Liver (tissue), 9 donors: ENCODE results near the gene PARD6G. TPM values are rescaled to one million over a fixed set of nuclear protein-coding genes. Genes with fewer than 3 reads are reported as not detected.

ENCODE experiments used
- DNase-seq: peaks from one replicate; pipeline ENCODE4 v3.0.0-alpha.2; 2017; ENCODE audit warnings: low spot score
- H3K27ac ChIP-seq, 2 donors: one replicate each; pipeline ENCODE4 v1.7.0; 2013; ENCODE audit warnings: inconsistent platforms in 2 of 2, low read length in 2 of 2, control low read depth in 1 of 2, low read depth in 1 of 2, mild to moderate bottlenecking in 1 of 2
- H3K27me3 ChIP-seq, 4 donors: one replicate each; pipeline versions ENCODE4 v1.6.1 to v1.7.0; 2013; ENCODE audit warnings: low read length in 3 of 4, inconsistent platforms in 1 of 4, mild to moderate bottlenecking in 1 of 4, moderate library complexity in 1 of 4; ENCODE audit not compliant: control insufficient read depth in 4 of 4, insufficient read depth in 4 of 4
- H3K36me3 ChIP-seq, 4 donors: one replicate each; pipeline versions ENCODE4 v1.6.1 to v1.7.0; 2013; ENCODE audit warnings: low read length in 3 of 4, mild to moderate bottlenecking in 3 of 4, low read depth in 1 of 4, moderate library complexity in 1 of 4; ENCODE audit not compliant: control insufficient read depth in 4 of 4, insufficient read depth in 3 of 4
- H3K4me1 ChIP-seq, 4 donors: one replicate each; pipeline versions ENCODE4 v1.6.1 to v1.7.0; 2013; ENCODE audit warnings: low read length in 3 of 4, mild to moderate bottlenecking in 3 of 4, moderate library complexity in 1 of 4; ENCODE audit not compliant: control insufficient read depth in 4 of 4, insufficient read depth in 4 of 4
- H3K4me3 ChIP-seq, 3 donors: one replicate each; pipeline versions ENCODE4 v1.6.1 to v1.7.0; 2013; ENCODE audit warnings: low read length in 3 of 3, control low read depth in 1 of 3, low read depth in 1 of 3, mild to moderate bottlenecking in 1 of 3
- H3K9ac ChIP-seq, 2 donors: one replicate each; pipeline ENCODE4 v1.7.0; 2013; ENCODE audit warnings: low read length in 2 of 2, mild to moderate bottlenecking in 2 of 2, moderate library complexity in 2 of 2, control low read depth in 1 of 2, low read depth in 1 of 2
- H3K9me3 ChIP-seq, 4 donors: one replicate each; pipeline versions ENCODE4 v1.6.1 to v1.7.0; 2013; ENCODE audit warnings: low read length in 3 of 4; ENCODE audit not compliant: control insufficient read depth in 4 of 4
- EGR1 ChIP-seq, 2 donors: IDR thresholded peaks; 2 replicates each; pipeline ENCODE4 v1.6.1; 2016 to 2018; ENCODE audit warnings: antibody characterized with exemption in 2 of 2, low read depth in 2 of 2
- FOXA1 ChIP-seq: IDR thresholded peaks from 2 replicates; pipeline ENCODE4 v1.6.1; 2016; ENCODE audit warnings: antibody characterized with exemption
- FOXA2 ChIP-seq: IDR thresholded peaks from 2 replicates; pipeline ENCODE4 v1.6.1; 2016; ENCODE audit warnings: antibody characterized with exemption
- GABPA ChIP-seq, 2 donors: IDR thresholded peaks in 1 of 2; conservative IDR thresholded peaks in 1 of 2; 2 replicates each; pipeline ENCODE4 v1.6.1; 2016; ENCODE audit warnings: antibody characterized with exemption in 2 of 2, mild to moderate bottlenecking in 1 of 2, moderate library complexity in 1 of 2
- HNF4A ChIP-seq, 2 donors: conservative IDR thresholded peaks; 2 replicates each; pipeline ENCODE4 v1.6.1; 2016; ENCODE audit warnings: antibody characterized with exemption in 2 of 2, mild to moderate bottlenecking in 2 of 2
- HNF4G ChIP-seq: IDR thresholded peaks from 2 replicates; pipeline ENCODE4 v1.6.1; 2016; ENCODE audit warnings: antibody characterized with exemption
- JUND ChIP-seq, 2 donors: IDR thresholded peaks; 2 replicates each; pipeline ENCODE4 v1.6.1; 2016; ENCODE audit warnings: antibody characterized with exemption in 2 of 2
- RXRA ChIP-seq, 2 donors: IDR thresholded peaks; 2 replicates each; pipeline ENCODE4 v1.6.1; 2017 to 2018; ENCODE audit warnings: antibody characterized with exemption in 2 of 2, mild to moderate bottlenecking in 1 of 2
- SP1 ChIP-seq: IDR thresholded peaks from 2 replicates; pipeline ENCODE4 v1.6.1; 2018; ENCODE audit warnings: antibody characterized with exemption, mild to moderate bottlenecking
- TAF1 ChIP-seq: conservative IDR thresholded peaks from 2 replicates; pipeline ENCODE4 v1.6.1; 2016; ENCODE audit warnings: antibody characterized with exemption, mild to moderate bottlenecking
- YY1 ChIP-seq: IDR thresholded peaks from 2 replicates; pipeline ENCODE4 v1.6.1; 2016; ENCODE audit warnings: antibody characterized with exemption, mild to moderate bottlenecking
- WGBS: extraction: QIAGEN DNeasy Blood & Tissue Kit; methylation state at CpG from one replicate; pipeline ENCODE4 v1.1.7; 2013; 5-methylcytosine and 5-hydroxymethylcytosine counted together
- polyA plus RNA-seq, 2 donors: library from polyadenylated mRNA; stranded (reverse) in 1 of 2; unstranded in 1 of 2; fragments of 200-250 nt in 1 of 2; fragments of >200 nt in 1 of 2; fragmentation: Nextera tagmentation in 1 of 2; extraction: Ambion mirVana in 1 of 2; gene quantifications; one replicate each; pipeline versions ENCODE4 v1.2.1 to v1.2.3, GENCODE V29; 2013 to 2015
- total RNA-seq, 2 donors: library from RNA; depleted of rRNA; stranded (reverse); fragments of >200 nt; gene quantifications; one replicate each; pipeline ENCODE4 v1.2.3, GENCODE V29; 2014
- TF ChIP-seq, protein P1 (sequence below): IDR thresholded peaks from 2 replicates; pipeline ENCODE4 v1.6.1; 2016; ENCODE audit warnings: antibody characterized with exemption
- TF ChIP-seq, protein P2 (sequence below): IDR thresholded peaks from 2 replicates; pipeline ENCODE4 v1.6.1; 2016; ENCODE audit warnings: antibody characterized with exemption, mild to moderate bottlenecking
- TF ChIP-seq, protein P3 (sequence below): IDR thresholded peaks from 2 replicates; pipeline ENCODE4 v1.6.1; 2016; ENCODE audit warnings: antibody characterized with exemption
- TF ChIP-seq, protein P4 (sequence below): fragments of 150-350 bp; IDR thresholded peaks from 2 replicates; pipeline ENCODE4 v1.5.1; 2017; ENCODE audit warnings: improper control_type of control experiment, low read depth, low read length; ENCODE audit not compliant: missing input control
- TF ChIP-seq, protein P5 (sequence below): IDR thresholded peaks from 2 replicates; pipeline ENCODE4 v1.6.1; 2016; ENCODE audit warnings: antibody characterized with exemption
- donor health status: healthy.
- donor health status: healthy.
- donor health status: healthy.
- donor health status: healthy.
- donor health status: healthy.

PARD6G gene
- total and polyA plus RNA-seq, 4 donors = 0.96 to 2.4 (median 1.8) TPM

DNA sequence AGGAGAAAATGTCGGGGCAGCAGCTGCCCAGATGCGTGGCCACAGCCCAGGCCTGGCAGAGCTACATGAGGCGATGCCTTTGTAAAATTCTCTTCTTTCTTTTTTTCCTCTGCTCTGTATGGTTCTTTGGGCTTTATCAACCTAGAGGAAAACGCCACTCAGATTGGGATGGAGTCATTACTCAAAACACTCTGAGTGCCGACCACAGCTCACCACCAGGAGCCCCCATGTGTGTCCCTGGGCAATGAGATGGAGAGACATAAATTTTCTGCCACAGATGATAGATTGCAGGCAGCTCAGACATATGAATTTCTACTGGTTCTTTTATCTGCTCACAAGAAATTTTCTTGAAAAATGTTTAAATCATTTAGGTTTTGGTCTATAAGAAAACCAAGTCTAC lies 56.0 kb downstream of the PARD6G start:
- WGBS = 93% methylated on average over 5 of the region's 5 CpGs
- Histone ChIP-seq H3K9ac (no peak overlapping the region), H3K36me3 (no peaks in the 10 kb centered on the region), H3K4me3 (no peak overlapping the region), H3K9me3 (no peaks in the 10 kb centered on the region), H3K27ac (no peak overlapping the region), H3K27me3 (no peaks in the 10 kb centered on the region), H3K4me1 (no peaks in the 10 kb centered on the region)
- DNase-seq = no peak
- TF ChIP-seq, protein P1, sequence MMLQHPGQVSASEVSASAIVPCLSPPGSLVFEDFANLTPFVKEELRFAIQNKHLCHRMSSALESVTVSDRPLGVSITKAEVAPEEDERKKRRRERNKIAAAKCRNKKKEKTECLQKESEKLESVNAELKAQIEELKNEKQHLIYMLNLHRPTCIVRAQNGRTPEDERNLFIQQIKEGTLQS = no peak
- TF ChIP-seq EGR1 (IDR thresholded peaks at IDR 0.05; ENCODE audit: low read depth in 2 of 2) (no peak), TAF1 (no peak), SP1 (no peak), FOXA1 (no peak), YY1 (no peak), RXRA (IDR thresholded peaks at IDR 0.05) (no peak), HNF4A (conservative IDR thresholded peaks at IDR 0.05) (no peak)
- TF ChIP-seq, protein P2, sequence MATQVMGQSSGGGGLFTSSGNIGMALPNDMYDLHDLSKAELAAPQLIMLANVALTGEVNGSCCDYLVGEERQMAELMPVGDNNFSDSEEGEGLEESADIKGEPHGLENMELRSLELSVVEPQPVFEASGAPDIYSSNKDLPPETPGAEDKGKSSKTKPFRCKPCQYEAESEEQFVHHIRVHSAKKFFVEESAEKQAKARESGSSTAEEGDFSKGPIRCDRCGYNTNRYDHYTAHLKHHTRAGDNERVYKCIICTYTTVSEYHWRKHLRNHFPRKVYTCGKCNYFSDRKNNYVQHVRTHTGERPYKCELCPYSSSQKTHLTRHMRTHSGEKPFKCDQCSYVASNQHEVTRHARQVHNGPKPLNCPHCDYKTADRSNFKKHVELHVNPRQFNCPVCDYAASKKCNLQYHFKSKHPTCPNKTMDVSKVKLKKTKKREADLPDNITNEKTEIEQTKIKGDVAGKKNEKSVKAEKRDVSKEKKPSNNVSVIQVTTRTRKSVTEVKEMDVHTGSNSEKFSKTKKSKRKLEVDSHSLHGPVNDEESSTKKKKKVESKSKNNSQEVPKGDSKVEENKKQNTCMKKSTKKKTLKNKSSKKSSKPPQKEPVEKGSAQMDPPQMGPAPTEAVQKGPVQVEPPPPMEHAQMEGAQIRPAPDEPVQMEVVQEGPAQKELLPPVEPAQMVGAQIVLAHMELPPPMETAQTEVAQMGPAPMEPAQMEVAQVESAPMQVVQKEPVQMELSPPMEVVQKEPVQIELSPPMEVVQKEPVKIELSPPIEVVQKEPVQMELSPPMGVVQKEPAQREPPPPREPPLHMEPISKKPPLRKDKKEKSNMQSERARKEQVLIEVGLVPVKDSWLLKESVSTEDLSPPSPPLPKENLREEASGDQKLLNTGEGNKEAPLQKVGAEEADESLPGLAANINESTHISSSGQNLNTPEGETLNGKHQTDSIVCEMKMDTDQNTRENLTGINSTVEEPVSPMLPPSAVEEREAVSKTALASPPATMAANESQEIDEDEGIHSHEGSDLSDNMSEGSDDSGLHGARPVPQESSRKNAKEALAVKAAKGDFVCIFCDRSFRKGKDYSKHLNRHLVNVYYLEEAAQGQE = no peak
- TF ChIP-seq, protein P3, sequence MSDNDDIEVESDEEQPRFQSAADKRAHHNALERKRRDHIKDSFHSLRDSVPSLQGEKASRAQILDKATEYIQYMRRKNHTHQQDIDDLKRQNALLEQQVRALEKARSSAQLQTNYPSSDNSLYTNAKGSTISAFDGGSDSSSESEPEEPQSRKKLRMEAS = no peak
- TF ChIP-seq, protein P4, sequence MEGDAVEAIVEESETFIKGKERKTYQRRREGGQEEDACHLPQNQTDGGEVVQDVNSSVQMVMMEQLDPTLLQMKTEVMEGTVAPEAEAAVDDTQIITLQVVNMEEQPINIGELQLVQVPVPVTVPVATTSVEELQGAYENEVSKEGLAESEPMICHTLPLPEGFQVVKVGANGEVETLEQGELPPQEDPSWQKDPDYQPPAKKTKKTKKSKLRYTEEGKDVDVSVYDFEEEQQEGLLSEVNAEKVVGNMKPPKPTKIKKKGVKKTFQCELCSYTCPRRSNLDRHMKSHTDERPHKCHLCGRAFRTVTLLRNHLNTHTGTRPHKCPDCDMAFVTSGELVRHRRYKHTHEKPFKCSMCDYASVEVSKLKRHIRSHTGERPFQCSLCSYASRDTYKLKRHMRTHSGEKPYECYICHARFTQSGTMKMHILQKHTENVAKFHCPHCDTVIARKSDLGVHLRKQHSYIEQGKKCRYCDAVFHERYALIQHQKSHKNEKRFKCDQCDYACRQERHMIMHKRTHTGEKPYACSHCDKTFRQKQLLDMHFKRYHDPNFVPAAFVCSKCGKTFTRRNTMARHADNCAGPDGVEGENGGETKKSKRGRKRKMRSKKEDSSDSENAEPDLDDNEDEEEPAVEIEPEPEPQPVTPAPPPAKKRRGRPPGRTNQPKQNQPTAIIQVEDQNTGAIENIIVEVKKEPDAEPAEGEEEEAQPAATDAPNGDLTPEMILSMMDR = no peak
- TF ChIP-seq, protein P5, sequence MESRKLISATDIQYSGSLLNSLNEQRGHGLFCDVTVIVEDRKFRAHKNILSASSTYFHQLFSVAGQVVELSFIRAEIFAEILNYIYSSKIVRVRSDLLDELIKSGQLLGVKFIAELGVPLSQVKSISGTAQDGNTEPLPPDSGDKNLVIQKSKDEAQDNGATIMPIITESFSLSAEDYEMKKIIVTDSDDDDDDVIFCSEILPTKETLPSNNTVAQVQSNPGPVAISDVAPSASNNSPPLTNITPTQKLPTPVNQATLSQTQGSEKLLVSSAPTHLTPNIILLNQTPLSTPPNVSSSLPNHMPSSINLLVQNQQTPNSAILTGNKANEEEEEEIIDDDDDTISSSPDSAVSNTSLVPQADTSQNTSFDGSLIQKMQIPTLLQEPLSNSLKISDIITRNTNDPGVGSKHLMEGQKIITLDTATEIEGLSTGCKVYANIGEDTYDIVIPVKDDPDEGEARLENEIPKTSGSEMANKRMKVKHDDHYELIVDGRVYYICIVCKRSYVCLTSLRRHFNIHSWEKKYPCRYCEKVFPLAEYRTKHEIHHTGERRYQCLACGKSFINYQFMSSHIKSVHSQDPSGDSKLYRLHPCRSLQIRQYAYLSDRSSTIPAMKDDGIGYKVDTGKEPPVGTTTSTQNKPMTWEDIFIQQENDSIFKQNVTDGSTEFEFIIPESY = no peak

GRCh38 chr18:80190311-80190710 lies 57.0 kb downstream of the PARD6G start:
- H3K36me3 ChIP-seq = no peaks in the 10 kb centered on the region
- no peaks in the 10 kb centered on the region for H3K27me3 ChIP-seq
- 94% methylated on average over 5 of the region's 5 CpGs for WGBS
- no peak for DNase-seq
- no peak overlapping the region for H3K9ac ChIP-seq
- no peak overlapping the region for H3K4me3 ChIP-seq
- no peaks in the 10 kb centered on the region for H3K9me3 ChIP-seq
- H3K27ac ChIP-seq = no peak overlapping the region
- H3K4me1 ChIP-seq = no peaks in the 10 kb centered on the region
- TF ChIP-seq YY1 (no peak), JUND (IDR thresholded peaks at IDR 0.05) (no peak), FOXA2 (no peak), SP1 (no peak), RXRA (IDR thresholded peaks at IDR 0.05) (no peak), HNF4G (no peak), GABPA (IDR thresholded peaks at IDR 0.05 in 1 of 2, conservative IDR thresholded peaks at IDR 0.05 in 1 of 2) (no peak), EGR1 (IDR thresholded peaks at IDR 0.05; ENCODE audit: low read depth in 2 of 2) (no peak)
- TF ChIP-seq, protein P1 = no peak
- TF ChIP-seq, protein P4 = no peak
- TF ChIP-seq, protein P2 = no peak
